OCI-LY7 (cell line): ENCODE measurements around the gene ATP9B. TPM values are rescaled to one million over a fixed set of nuclear protein-coding genes. Genes with fewer than 3 reads are reported as not detected.

Experiments used
- BruUV-seq: library from RNA; stranded (reverse); fragments of 400-500 nt; replicated peaks from 2 replicates; lab custom pipeline; 2021; lab: Mats Ljungman, UMichigan
- CTCF ChIA-PET: fragments of 300-600 bp; sonication (Branson Sonifier 250); formaldehyde crosslinking; loops from one replicate; lab custom pipeline; 2022; ENCODE audit warnings: antibody characterized with exemption; ENCODE audit not compliant: unreplicated experiment; lab: Charles Lee
- POLR2A ChIA-PET: fragments of 300-600 bp; sonication (Branson Sonifier 250); formaldehyde crosslinking; loops from one replicate; lab custom pipeline; 2022; ENCODE audit warnings: antibody characterized with exemption; lab: Charles Lee
- DNase-seq: peaks from one replicate; pipeline ENCODE4 v3.0.0-alpha.2; 2015; ENCODE audit warnings: low spot score
- H2AFZ ChIP-seq: fragments of 200-600 bp; sonication (generic), shearing (Covaris generic); 2 replicates; pipeline ENCODE4 v1.6.1; 2014; ENCODE audit warnings: mild to moderate bottlenecking, antibody characterized with exemption, low read length, moderate library complexity
- H3K27ac ChIP-seq: fragments of 200-600 bp; sonication (generic); 2 replicates; pipeline ENCODE4 v1.5.1; 2014; ENCODE audit warnings: mixed run types, low read depth, mild to moderate bottlenecking, moderate library complexity, low read length, inconsistent platforms; ENCODE audit not compliant: poor library complexity, severe bottlenecking
- H3K36me3 ChIP-seq: fragments of 200-600 bp; sonication (generic); 2 replicates; pipeline ENCODE4 v1.6.1; 2014; ENCODE audit warnings: mild to moderate bottlenecking, antibody characterized with exemption, low read length, moderate library complexity, mixed read lengths; ENCODE audit not compliant: insufficient read depth
- H3K4me1 ChIP-seq: fragments of 200-600 bp; sonication (generic); 2 replicates; pipeline ENCODE4 v1.5.1; 2014; ENCODE audit warnings: mild to moderate bottlenecking, low read length; ENCODE audit not compliant: insufficient read depth, poor library complexity, severe bottlenecking
- H3K4me2 ChIP-seq: fragments of 200-600 bp; sonication (generic); 2 replicates; pipeline ENCODE4 v1.6.1; 2014; ENCODE audit warnings: mild to moderate bottlenecking, low read length
- H3K4me3 ChIP-seq: fragments of 200-600 bp; sonication (generic); 2 replicates; pipeline ENCODE4 v1.5.1; 2014; ENCODE audit warnings: mild to moderate bottlenecking, low read depth, low read length; ENCODE audit not compliant: poor library complexity, severe bottlenecking
- H3K79me2 ChIP-seq: fragments of 200-600 bp; sonication (generic); 2 replicates; pipeline ENCODE4 v1.6.1; 2016; ENCODE audit warnings: low read depth, mild to moderate bottlenecking, low read length, moderate library complexity, mixed read lengths; ENCODE audit not compliant: insufficient read depth
- H3K9me2 ChIP-seq: fragments of 200-600 bp; sonication (generic); 2 replicates; pipeline ENCODE4 v1.6.1; 2016; ENCODE audit warnings: mild to moderate bottlenecking, low read length, mixed read lengths; ENCODE audit not compliant: insufficient read depth
- H3K9me3 ChIP-seq: fragments of 200-600 bp; sonication (generic); 2 replicates; pipeline ENCODE4 v1.6.1; 2014; ENCODE audit warnings: mild to moderate bottlenecking, mixed run types, low read length, mixed read lengths
- H4K20me1 ChIP-seq: fragments of 200-600 bp; sonication (generic); 2 replicates; pipeline ENCODE4 v1.6.1; 2014; ENCODE audit warnings: mild to moderate bottlenecking, antibody characterized with exemption, low read length, moderate library complexity, mixed read lengths; ENCODE audit not compliant: insufficient read depth
- CTCF ChIP-seq: fragments of 200-600 bp; sonication (generic); conservative IDR thresholded peaks from 2 replicates; pipeline ENCODE4 v1.5.1; 2014; ENCODE audit warnings: mild to moderate bottlenecking, antibody characterized with exemption, low read length, moderate library complexity, mixed read lengths
- EZH2phosphoT487 ChIP-seq: fragments of 200-600 bp; sonication (generic); IDR thresholded peaks from 2 replicates; pipeline ENCODE4 v1.6.1; 2018; ENCODE audit warnings: low read depth, borderline replicate concordance, mild to moderate bottlenecking, mixed run types, antibody characterized with exemption, low read length, moderate library complexity, mixed read lengths
- intact Hi-C: fragments of 100-400 bp; cut with micrococcal nuclease; formaldehyde crosslinking; loops from one replicate; pipeline ENCODE4 v1.10.0; 2022; ENCODE audit not compliant: unreplicated experiment
- total RNA-seq, 2 experiments: library from RNA; depleted of rRNA in 1 of 2; stranded (reverse); fragments of >200 nt in 1 of 2; shearing (Covaris generic) in 1 of 2; gene quantifications; 2 replicates each; pipeline ENCODE4 v1.2.3, GENCODE V29; 2014 to 2022

The ATP9B gene
- total RNA-seq, 2 experiments from 2014 or later, result 27.1 to 36.4 TPM

GRCh38 chr18:79108549-79109215 is 39.5 kb downstream of the ATP9B start:
- Histone ChIP-seq H3K9me2 (no peaks in the 10 kb centered on the region), H2AFZ (no peak overlapping the region), H3K9me3 (no peaks in the 10 kb centered on the region), H4K20me1 (no peaks in the 10 kb centered on the region), H3K36me3 (peaks cover 8% of the 10 kb centered on the region), H3K4me1 (no peaks in the 10 kb centered on the region), H3K4me2 (no peak overlapping the region), H3K79me2 (peaks cover 5% of the 10 kb centered on the region; the same call in 1 of the 2 replicates), H3K27ac (no peak overlapping the region), H3K4me3 (no peak overlapping the region)
- intact Hi-C loops, result no loop called here
- no TSS peak for BruUV-seq
- POLR2A ChIA-PET, result interaction anchor here (1.0 kb wide), 1 partner anchor 16 kb away, joined by 3 read pairs; no protein-coding TSS in a partner anchor
- no peak for DNase-seq
- TF ChIP-seq EZH2phosphoT487 (no peak), CTCF (no peak)
- CTCF ChIA-PET, result interaction anchor here (0.9 kb wide), 1 partner anchor 17 kb away, joined by 3 read pairs; no protein-coding TSS in a partner anchor

GRCh38 chr18:79111483-79111882 is 42.3 kb downstream of the ATP9B start:
- Histone ChIP-seq H3K36me3 (peaks cover 20% of the 10 kb centered on the region), H3K4me3 (no peak overlapping the region), H3K79me2 (no peaks in the 10 kb centered on the region; the same call in 1 of the 2 replicates), H3K4me2 (no peak overlapping the region), H3K4me1 (no peaks in the 10 kb centered on the region), H3K27ac (no peak overlapping the region), H3K9me2 (no peaks in the 10 kb centered on the region), H4K20me1 (no peaks in the 10 kb centered on the region), H2AFZ (no peak overlapping the region), H3K9me3 (no peaks in the 10 kb centered on the region)
- ChIA-PET CTCF (no interaction called here), POLR2A (no interaction called here)
- TF ChIP-seq CTCF, result no peak
- TF ChIP-seq EZH2phosphoT487, result no peak
- no TSS peak for BruUV-seq
- intact Hi-C loops, result no loop called here
- DNase-seq, result no peak

GRCh38 chr18:79117385-79117784 is 48.2 kb downstream of the ATP9B start:
- Histone ChIP-seq H3K4me3 (no peak overlapping the region), H3K36me3 (peaks cover 28% of the 10 kb centered on the region), H2AFZ (no peak overlapping the region), H4K20me1 (no peaks in the 10 kb centered on the region), H3K9me3 (no peaks in the 10 kb centered on the region), H3K27ac (no peak overlapping the region), H3K4me2 (no peak overlapping the region), H3K4me1 (peaks cover 12% of the 10 kb centered on the region), H3K79me2 (no peaks in the 10 kb centered on the region; the same call in 1 of the 2 replicates), H3K9me2 (no peaks in the 10 kb centered on the region)
- ChIA-PET POLR2A (interaction anchor here (0.8 kb wide), 1 partner anchor 27 kb away, joined by 4 read pairs; no protein-coding TSS in a partner anchor), CTCF (no interaction called here)
- no peak for DNase-seq
- no TSS peak for BruUV-seq
- TF ChIP-seq CTCF, result no peak
- no peak for TF ChIP-seq EZH2phosphoT487
- intact Hi-C loops, result no loop called here
